ENCODE results near the gene PCNX2. TPM values are rescaled to one million over a fixed set of nuclear protein-coding genes. Genes with fewer than 3 reads are reported as not detected.

Gene PCNX2
- total and polyA plus RNA-seq, 8 donors: 3.0 to 34.4 (median 9.9) TPM

GRCh38 chr1:232950197-232951176 is 345.0 kb downstream of the PCNX2 start, which contains the start of gene NTPCR:
Gene NTPCR, plus strand, starts transcription at chr1:232950611. Its CDS starts 100 bp downstream, at chr1:232950711.
- Histone ChIP-seq H3K9me3 (no peaks in the 10 kb centered on the region), H3K36me3 (no peaks in the 10 kb centered on the region), H3K27ac (peak within 1 kb of the TSS; percentile 84 to 89 (median 86)), H3K4me1 (peaks cover 15 to 29% (median 24%) of the 10 kb centered on the region in 4 donors), H3K27me3 (no peaks in the 10 kb centered on the region), H3K4me3 (peak within 1 kb of the TSS; percentile 71 to 90 (median 81))
- intact Hi-C loops (cut with DNase I; ENCODE audit: low total_unique reads): loop anchor here (10.0 kb wide), 1 partner anchor 316 kb away; the partner anchor contains the start of gene SIPA1L2
- TF ChIP-seq CTCF (IDR thresholded peaks at IDR 0.05) (peak in 3 of 7 experiments; percentile 8 to 15 (median 11)), POLR2A (IDR thresholded peaks at IDR 0.05) (no peak), EP300 (IDR thresholded peaks at IDR 0.05) (no peak), POLR2AphosphoS5 (IDR thresholded peaks at IDR 0.05) (peak in 2 of 3 donors; percentile 62 to 92)
- peak; percentile 96 to 98 for DNase-seq
- 1 to 2% (median 1%) methylated on average over 21 to 56 of the region's 56 CpGs for WGBS, 5 donors

GRCh38 chr1:232949636-232950196 is 345.8 kb downstream of the PCNX2 start:
- intact Hi-C loops (cut with DNase I; ENCODE audit: low total_unique reads): loop anchor here (10.0 kb wide), 1 partner anchor 315 kb away; the partner anchor contains the start of gene SIPA1L2

GRCh38 chr1:232944347-232944746 is 351.2 kb downstream of the PCNX2 start:
- intact Hi-C loops (cut with DNase I; ENCODE audit: low total_unique reads): no loop called here
- WGBS, 5 donors: 61 to 76% (median 66%) methylated on average over 5 of the region's 5 CpGs
- TF ChIP-seq EP300 (IDR thresholded peaks at IDR 0.05) (no peak), POLR2A (IDR thresholded peaks at IDR 0.05) (no peak), CTCF (IDR thresholded peaks at IDR 0.05) (no peak), POLR2AphosphoS5 (IDR thresholded peaks at IDR 0.05) (no peak)

More at GRCh38 chr1:232949636-232950196, 345.8 kb downstream of the PCNX2 start:
- peak overlapping the region; percentile 69 to 89 (median 86) for H3K27ac ChIP-seq
- peaks cover 15 to 29% (median 24%) of the 10 kb centered on the region in 4 donors for H3K4me1 ChIP-seq
- 85 to 93% (median 90%) methylated on average over 5 of the region's 5 CpGs for WGBS, 5 donors
- DNase-seq: no peak
- no peaks in the 10 kb centered on the region for H3K27me3 ChIP-seq
- TF ChIP-seq POLR2A (IDR thresholded peaks at IDR 0.05) (no peak), CTCF (IDR thresholded peaks at IDR 0.05) (no peak), EP300 (IDR thresholded peaks at IDR 0.05) (no peak), POLR2AphosphoS5 (IDR thresholded peaks at IDR 0.05) (no peak)
- no peaks in the 10 kb centered on the region for H3K36me3 ChIP-seq
- H3K4me3 ChIP-seq: peak overlapping the region; percentile 71 to 90 (median 81)
- H3K9me3 ChIP-seq: no peaks in the 10 kb centered on the region

GRCh38 chr1:232943679-232944252 is 351.8 kb downstream of the PCNX2 start:
- Histone ChIP-seq H3K4me1 (no peaks in the 10 kb centered on the region), H3K27ac (no peak overlapping the region), H3K27me3 (no peaks in the 10 kb centered on the region), H3K4me3 (no peak overlapping the region), H3K9me3 (peaks cover 0 to 3% (median 0%) of the 10 kb centered on the region in 4 donors), H3K36me3 (no peaks in the 10 kb centered on the region)
- no peak for TF ChIP-seq CTCF (IDR thresholded peaks at IDR 0.05)
- no peak for TF ChIP-seq EP300 (IDR thresholded peaks at IDR 0.05)
- no peak for TF ChIP-seq POLR2A (IDR thresholded peaks at IDR 0.05)
- TF ChIP-seq POLR2AphosphoS5 (IDR thresholded peaks at IDR 0.05): no peak
- WGBS, 5 donors: 42 to 52% (median 47%) methylated on average over 9 of the region's 9 CpGs
- intact Hi-C loops (cut with DNase I; ENCODE audit: low total_unique reads): no loop called here
- DNase-seq: no peak

More at GRCh38 chr1:232944347-232944746, 351.2 kb downstream of the PCNX2 start:
- peaks cover 0 to 3% (median 0%) of the 10 kb centered on the region in 4 donors for H3K9me3 ChIP-seq
- no peak overlapping the region for H3K27ac ChIP-seq
- H3K4me1 ChIP-seq: peaks cover 0 to 1% (median 0%) of the 10 kb centered on the region in 4 donors
- H3K27me3 ChIP-seq: no peaks in the 10 kb centered on the region
- DNase-seq: no peak
- no peaks in the 10 kb centered on the region for H3K36me3 ChIP-seq
- H3K4me3 ChIP-seq: no peak overlapping the region

Measured in stomach (tissue), 9 donors.